ENCODE data around the gene COL9A2. TPM values are rescaled to one million over a fixed set of nuclear protein-coding genes. Genes with fewer than 3 reads are reported as not detected.

The COL9A2 gene
- total and polyA plus RNA-seq, 9 donors, result 0.30 to 5.7 (median 1.7) TPM

GRCh38 chr1:40251456-40251855 lies 65.6 kb downstream of the COL9A2 start:
- Histone ChIP-seq H3K36me3 (no peaks in the 10 kb centered on the region), H3K27ac (no peak overlapping the region), H3K27me3 (no peaks in the 10 kb centered on the region), H3K9me3 (no peaks in the 10 kb centered on the region), H3K4me3 (no peak overlapping the region), H3K4me1 (ENCODE audit: insufficient read depth) (no peaks in the 10 kb centered on the region)
- TF ChIP-seq POLR2A (IDR thresholded peaks at IDR 0.05) (no peak), EP300 (IDR thresholded peaks at IDR 0.05) (no peak), CTCF (IDR thresholded peaks at IDR 0.05) (no peak)
- 78 to 80% (median 79%) methylated on average over 4 of the region's 4 CpGs for WGBS, 3 donors
- no peak for DNase-seq
- intact Hi-C loops (cut with DNase I), result no loop called here

Other genes with a start within 250 kb of the COL9A2 start
- 10 to 100 TPM; 38.0 to 84.2 (median 71.0) TPM for gene PPT1, start 220.0 kb downstream of the COL9A2 start, total RNA-seq
- gene PPT1, start 220.0 kb downstream of the COL9A2 start, polyA plus RNA-seq, result 100 to 1,000 TPM in 1 of 2 donors, 10 to 100 TPM in 1; 53.5 to 247 TPM
- 10 to 100 TPM; 16.5 to 29.3 (median 19.1) TPM for gene RLF, start 155.9 kb downstream of the COL9A2 start, total RNA-seq
- 1 to 10 TPM; 6.9 to 8.7 TPM for gene RLF, start 155.9 kb downstream of the COL9A2 start, polyA plus RNA-seq
- gene TMCO2, start 69.3 kb downstream of the COL9A2 start, total RNA-seq, result not detected
- gene TMCO2, start 69.3 kb downstream of the COL9A2 start, polyA plus RNA-seq, result not detected
- 10 to 100 TPM; 24.5 to 36.9 (median 29.0) TPM for gene ZMPSTE24, start 59.0 kb downstream of the COL9A2 start, total RNA-seq
- 10 to 100 TPM; 19.0 to 44.4 TPM for gene ZMPSTE24, start 59.0 kb downstream of the COL9A2 start, polyA plus RNA-seq
- 10 to 100 TPM; 11.6 to 25.7 (median 15.4) TPM for gene SMAP2, start 56.4 kb upstream of the COL9A2 start, total RNA-seq
- 10 to 100 TPM; 10.7 to 72.0 TPM for gene SMAP2, start 56.4 kb upstream of the COL9A2 start, polyA plus RNA-seq
- 1 to 10 TPM in 5 of 7 donors, under 1 TPM in 2; 0.60 to 3.4 (median 1.2) TPM for gene ZFP69B, start 133.2 kb upstream of the COL9A2 start, total RNA-seq
- gene ZFP69B, start 133.2 kb upstream of the COL9A2 start, polyA plus RNA-seq, result 1 to 10 TPM in 1 of 2 donors, under 1 TPM in 1; 0.64 to 1.5 TPM
- gene ZFP69, start 160.0 kb upstream of the COL9A2 start, total RNA-seq, result 1 to 10 TPM; 2.3 to 5.4 (median 3.6) TPM
- gene ZFP69, start 160.0 kb upstream of the COL9A2 start, polyA plus RNA-seq, result 1 to 10 TPM; 1.9 to 4.5 TPM
- gene EXO5, start 191.5 kb upstream of the COL9A2 start, total RNA-seq, result 1 to 10 TPM; 3.7 to 7.5 (median 6.7) TPM
- gene EXO5, start 191.5 kb upstream of the COL9A2 start, polyA plus RNA-seq, result 1 to 10 TPM; 4.7 to 8.7 TPM
- 1 to 10 TPM; 2.5 to 5.1 (median 3.2) TPM for gene ZNF684, start 214.4 kb upstream of the COL9A2 start, total RNA-seq
- 1 to 10 TPM; 2.7 to 3.8 TPM for gene ZNF684, start 214.4 kb upstream of the COL9A2 start, polyA plus RNA-seq